SK-N-SH (cell line): ENCODE data around the gene SYNGR2. TPM values are rescaled to one million over a fixed set of nuclear protein-coding genes. Genes with fewer than 3 reads are reported as not detected.

Experiments
- CTCF ChIA-PET: fragments of 300-600, 350-600 bp; formaldehyde crosslinking; extraction: SDS; loops from one replicate; lab custom pipeline; 2021; lab: Yijun Ruan, JAX
- POLR2A ChIA-PET: fragments of 350-600 bp; sonication (Branson Sonifier 250); formaldehyde crosslinking; extraction: SDS; loops from one replicate; lab custom pipeline; 2020; ENCODE audit warnings: antibody characterized with exemption, inconsistent platforms; lab: Yijun Ruan, JAX
- DNase-seq: peaks from one replicate; pipeline ENCODE4 v3.0.0; 2012
- H2AFZ ChIP-seq: fragments of 200-600 bp; sonication (generic); 2 replicates; pipeline ENCODE4 v1.8.1; 2016; ENCODE audit warnings: antibody characterized with exemption, mild to moderate bottlenecking, low read depth
- H3F3A ChIP-seq: fragments of 200-600 bp; sonication (generic); replicated peaks from 2 replicates; pipeline ENCODE3; 2016; ENCODE audit warnings: antibody characterized with exemption, mild to moderate bottlenecking; ENCODE audit not compliant: insufficient read depth
- H3K27ac ChIP-seq, 2 experiments: fragments of 200-500 bp in 1 of 2; fragments of 200-600 bp in 1 of 2; sonication (Bioruptor generic) in 1 of 2; sonication (generic), shearing (Covaris generic) in 1 of 2; 2 replicates each; pipeline versions ENCODE4 v1.5.1 to v1.6.1; 2014 to 2016; ENCODE audit warnings: low read depth in 2 of 2, inconsistent platforms in 1 of 2, low read length in 1 of 2, mild to moderate bottlenecking in 1 of 2, mixed read lengths in 1 of 2
- H3K27me3 ChIP-seq: fragments of 200-600 bp; sonication (generic), shearing (Covaris generic); 2 replicates; pipeline ENCODE4 v1.6.1; 2016; ENCODE audit warnings: mixed run types; ENCODE audit not compliant: insufficient read depth
- H3K36me3 ChIP-seq, 2 experiments: fragments of 200-500 bp in 1 of 2; fragments of 200-600 bp in 1 of 2; sonication (Bioruptor generic) in 1 of 2; sonication (generic) in 1 of 2; replicated peaks in 1 of 2; 2 replicates each; pipeline versions ENCODE3 to v1.5.1; 2014 to 2016; ENCODE audit warnings: low read length in 1 of 2, mild to moderate bottlenecking in 1 of 2; ENCODE audit not compliant: insufficient read depth in 2 of 2, control insufficient read depth in 1 of 2
- H3K4me1 ChIP-seq, 2 experiments: fragments of 200-500 bp in 1 of 2; fragments of 200-600 bp in 1 of 2; sonication (Bioruptor generic) in 1 of 2; sonication (generic), shearing (Covaris generic) in 1 of 2; 2 replicates each; pipeline versions ENCODE4 v1.5.1 to v1.6.1; 2014 to 2016; ENCODE audit warnings: low read depth in 1 of 2, low read length in 1 of 2, mixed run types in 1 of 2; ENCODE audit not compliant: insufficient read depth in 2 of 2, control insufficient read depth in 1 of 2
- H3K4me2 ChIP-seq: fragments of 200-600 bp; sonication (generic), shearing (Covaris generic); 2 replicates; pipeline ENCODE4 v1.6.1; 2017; ENCODE audit warnings: mixed run types
- H3K4me3 ChIP-seq, 2 experiments: fragments of 200-500 bp in 1 of 2; fragments of 200-600 bp in 1 of 2; sonication (Bioruptor generic) in 1 of 2; sonication (generic), shearing (Covaris generic) in 1 of 2; 2 replicates each; pipeline versions ENCODE4 v1.5.1 to v1.8.1; 2014 to 2016; ENCODE audit warnings: low read depth in 2 of 2, inconsistent platforms in 1 of 2, low read length in 1 of 2, mild to moderate bottlenecking in 1 of 2, mixed read lengths in 1 of 2, moderate library complexity in 1 of 2
- H3K79me2 ChIP-seq: fragments of 200-600 bp; sonication (generic); 2 replicates; pipeline ENCODE4 v1.8.1; 2017; ENCODE audit warnings: mild to moderate bottlenecking; ENCODE audit not compliant: insufficient read depth
- H3K9ac ChIP-seq: fragments of 200-600 bp; sonication (generic); 2 replicates; pipeline ENCODE4 v1.6.1; 2017; ENCODE audit warnings: mixed run types
- H3K9me2 ChIP-seq: fragments of 200-600 bp; sonication (generic); 2 replicates; pipeline ENCODE4 v1.6.1; 2017; ENCODE audit warnings: mixed run types
- H3K9me3 ChIP-seq: fragments of 200-600 bp; sonication (generic); 2 replicates; pipeline ENCODE4 v1.6.1; 2017; ENCODE audit warnings: mixed run types, mild to moderate bottlenecking, moderate library complexity
- H4K20me1 ChIP-seq: fragments of 200-600 bp; sonication (generic); 2 replicates; pipeline ENCODE4 v1.6.1; 2017; ENCODE audit warnings: mild to moderate bottlenecking, mixed run types; ENCODE audit not compliant: insufficient read depth
- EP300 ChIP-seq, 2 experiments: IDR thresholded peaks; 2 replicates each; pipeline versions ENCODE4 v1.4.0 to v1.6.1; 2012; ENCODE audit warnings: borderline replicate concordance in 1 of 2, low read depth in 1 of 2, low read length in 1 of 2
- FOXJ3 ChIP-seq: sonication (generic); formaldehyde crosslinking; IDR thresholded peaks from 2 replicates; pipeline ENCODE4 v1.5.1; 2020; ENCODE audit warnings: mild to moderate bottlenecking, missing genetic modification reagents
- JUND ChIP-seq: IDR thresholded peaks from 2 replicates; pipeline ENCODE4 v1.4.0; 2012
- MEF2A ChIP-seq: IDR thresholded peaks from 2 replicates; pipeline ENCODE4 v1.4.0; 2012; ENCODE audit warnings: low read depth, borderline replicate concordance
- NRF1 ChIP-seq: IDR thresholded peaks from 2 replicates; pipeline ENCODE4 v1.6.1; 2012; ENCODE audit warnings: low read depth, mild to moderate bottlenecking, low read length
- RAD21 ChIP-seq: IDR thresholded peaks from 2 replicates; pipeline ENCODE4 v1.6.1; 2012; ENCODE audit warnings: mild to moderate bottlenecking, low read length
- RCOR1 ChIP-seq: fragments of 150-350 bp; IDR thresholded peaks from 2 replicates; pipeline ENCODE4 v1.6.1; 2017; ENCODE audit warnings: antibody characterized with exemption, low read length
- RXRA ChIP-seq: IDR thresholded peaks from 2 replicates; pipeline ENCODE4 v1.4.0; 2012; ENCODE audit warnings: low read depth, mild to moderate bottlenecking, borderline replicate concordance
- SMC3 ChIP-seq: IDR thresholded peaks from 2 replicates; pipeline ENCODE4 v1.6.1; 2012; ENCODE audit warnings: low read depth, low read length, improper control_type of control experiment
- TAF1 ChIP-seq: IDR thresholded peaks from 2 replicates; pipeline ENCODE4 v1.6.1; 2012; ENCODE audit warnings: low read depth, mild to moderate bottlenecking, low read length, moderate library complexity, borderline replicate concordance
- TCF12 ChIP-seq: IDR thresholded peaks from 2 replicates; pipeline ENCODE4 v1.4.0; 2012
- YY1 ChIP-seq: IDR thresholded peaks from 2 replicates; pipeline ENCODE4 v1.4.0; 2012; ENCODE audit warnings: low read depth, mild to moderate bottlenecking
- WGBS: methylation state at CpG from one replicate; pipeline ENCODE4 v1.1.6; 2017; ENCODE audit warnings: low lambda C conversion rate; 5-methylcytosine and 5-hydroxymethylcytosine counted together
- polyA plus RNA-seq, 3 experiments: library from polyadenylated mRNA; depleted of rRNA; stranded (reverse); fragments of >200 nt; gene quantifications; 2 replicates each; pipeline ENCODE4 v1.2.3, GENCODE V29; 2012
- TF ChIP-seq, protein P1 (sequence below): IDR thresholded peaks from 2 replicates; pipeline ENCODE4 v1.4.0; 2012; ENCODE audit warnings: low read depth
- TF ChIP-seq, protein P2 (sequence below): IDR thresholded peaks from 2 replicates; pipeline ENCODE4 v1.4.0; 2012; ENCODE audit warnings: low read depth, borderline replicate concordance
- TF ChIP-seq, protein P3 (sequence below): fragments of 150-350 bp; IDR thresholded peaks from 2 replicates; pipeline ENCODE4 v1.6.1; 2017; ENCODE audit warnings: antibody characterized with exemption, low read length, low read depth, borderline replicate concordance
- TF ChIP-seq, protein P4 (sequence below): IDR thresholded peaks from 2 replicates; pipeline ENCODE4; 2012
- TF ChIP-seq, protein P5 (sequence below): fragments of 200-600 bp; sonication (generic); IDR thresholded peaks from 2 replicates; pipeline ENCODE4 v1.6.1; 2017; ENCODE audit warnings: antibody characterized with exemption, mild to moderate bottlenecking, moderate library complexity

The SYNGR2 gene
- polyA plus RNA-seq, 1 of the 3 experiments (the other 2 are of a cell fraction): 181 TPM

DNA sequence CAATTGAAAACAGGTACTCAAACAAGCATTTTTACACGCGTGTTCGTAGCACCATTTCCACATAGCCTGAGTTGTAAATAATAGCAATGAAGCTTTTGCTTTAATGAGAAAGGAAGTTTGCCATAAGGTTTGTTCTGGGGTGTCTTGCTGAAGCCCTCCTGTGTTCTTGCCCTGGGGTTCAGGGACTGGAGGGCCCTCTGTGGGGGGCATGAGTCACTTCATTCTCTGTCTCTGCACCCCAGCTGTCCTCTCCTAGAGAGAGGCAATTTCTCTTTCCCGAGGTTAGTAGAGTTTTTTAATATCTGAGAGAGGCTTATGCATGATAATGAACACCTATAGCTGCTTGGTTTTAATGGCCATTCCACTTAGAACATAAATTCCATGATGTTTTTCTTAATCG is 28.3 kb downstream of the SYNGR2 start:
- no peaks in the 10 kb centered on the region for H3F3A ChIP-seq
- H3K27ac ChIP-seq: peak overlapping the region in 1 of 2 experiments; percentile 29; a peak in 1 of 4 replicates
- H2AFZ ChIP-seq: no peak overlapping the region
- H3K4me2 ChIP-seq: no peak overlapping the region
- TF ChIP-seq TCF12: no peak
- no peak for TF ChIP-seq YY1
- TF ChIP-seq RXRA: no peak
- TF ChIP-seq SMC3: no peak
- POLR2A ChIA-PET: no interaction called here
- peaks cover 3 to 12% of the 10 kb centered on the region in 2 experiments for H3K36me3 ChIP-seq
- peaks cover 0 to 9% of the 10 kb centered on the region in 2 experiments; a peak in 1 of 4 replicates for H3K4me1 ChIP-seq
- CTCF ChIA-PET: interaction anchor here (0.8 to 1.5 kb wide), 4 partner anchors 9 to 112 kb away, joined by 3 to 5 read pairs (median 4); no protein-coding TSS in a partner anchor
- DNase-seq: no peak
- H3K9me3 ChIP-seq: no peaks in the 10 kb centered on the region
- no peak overlapping the region for H3K9ac ChIP-seq
- no peaks in the 10 kb centered on the region for H3K79me2 ChIP-seq
- no peaks in the 10 kb centered on the region for H3K9me2 ChIP-seq
- WGBS: 83% methylated on average over 5 of the region's 5 CpGs
- no peaks in the 10 kb centered on the region for H4K20me1 ChIP-seq
- no peaks in the 10 kb centered on the region for H3K27me3 ChIP-seq
- no peak overlapping the region for H3K4me3 ChIP-seq

DNA sequence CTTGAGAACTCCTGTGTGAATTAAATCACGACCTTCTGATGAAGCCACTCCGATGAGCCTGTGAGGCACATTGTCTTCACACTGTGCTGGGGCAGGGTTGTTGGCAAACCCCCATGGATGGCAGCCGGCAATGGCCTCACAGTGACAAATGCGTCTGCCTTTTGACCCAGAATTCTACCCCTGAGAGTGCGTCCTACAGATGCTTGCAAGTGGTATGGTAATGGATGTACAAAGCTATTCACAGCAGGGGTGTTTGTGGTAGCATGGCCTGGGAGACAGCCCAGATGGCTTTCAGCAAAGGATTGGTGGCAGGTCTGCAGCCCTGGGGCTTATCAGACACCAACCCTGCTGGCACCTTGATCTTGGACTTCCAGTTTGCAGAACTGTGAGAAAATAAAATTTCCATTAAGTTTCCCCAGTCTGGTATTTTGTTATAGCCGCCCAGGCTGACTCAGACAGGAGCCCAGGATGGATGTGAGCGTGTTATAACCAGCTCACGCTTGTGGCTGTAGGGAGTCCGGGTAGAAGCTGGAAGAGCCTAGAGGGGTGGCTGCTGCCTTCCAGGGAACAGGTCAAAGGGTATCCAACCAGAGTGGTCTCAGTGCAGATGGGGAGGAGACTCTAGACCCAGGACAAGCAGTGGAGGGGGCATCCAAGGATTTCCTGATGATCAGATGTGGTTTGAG is 28.9 kb downstream of the SYNGR2 start:
- Histone ChIP-seq H2AFZ (no peak overlapping the region), H3K9ac (no peak overlapping the region), H3K9me3 (no peaks in the 10 kb centered on the region), H3K79me2 (no peaks in the 10 kb centered on the region), H3K4me1 (peaks cover 0 to 9% of the 10 kb centered on the region in 2 experiments; a peak in 1 of 4 replicates), H3K4me2 (no peak overlapping the region), H3K27me3 (no peaks in the 10 kb centered on the region), H3K36me3 (peaks cover 3 to 9% of the 10 kb centered on the region in 2 experiments), H3K4me3 (no peak overlapping the region), H3F3A (no peaks in the 10 kb centered on the region), H3K9me2 (no peaks in the 10 kb centered on the region), H4K20me1 (no peaks in the 10 kb centered on the region), H3K27ac (peak overlapping the region in 1 of 2 experiments; percentile 29; a peak in 1 of 4 replicates)
- TF ChIP-seq, protein P1, sequence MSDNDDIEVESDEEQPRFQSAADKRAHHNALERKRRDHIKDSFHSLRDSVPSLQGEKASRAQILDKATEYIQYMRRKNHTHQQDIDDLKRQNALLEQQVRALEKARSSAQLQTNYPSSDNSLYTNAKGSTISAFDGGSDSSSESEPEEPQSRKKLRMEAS: no peak
- WGBS: 93% methylated on average over 8 of the region's 9 CpGs
- ChIA-PET CTCF (interaction anchor here (0.7 to 1.5 kb wide), 5 partner anchors 9 to 163 kb away, joined by 3 to 4 read pairs (median 4); partner anchors contain the start of gene TK1), POLR2A (no interaction called here)
- no peak for DNase-seq

DNA sequence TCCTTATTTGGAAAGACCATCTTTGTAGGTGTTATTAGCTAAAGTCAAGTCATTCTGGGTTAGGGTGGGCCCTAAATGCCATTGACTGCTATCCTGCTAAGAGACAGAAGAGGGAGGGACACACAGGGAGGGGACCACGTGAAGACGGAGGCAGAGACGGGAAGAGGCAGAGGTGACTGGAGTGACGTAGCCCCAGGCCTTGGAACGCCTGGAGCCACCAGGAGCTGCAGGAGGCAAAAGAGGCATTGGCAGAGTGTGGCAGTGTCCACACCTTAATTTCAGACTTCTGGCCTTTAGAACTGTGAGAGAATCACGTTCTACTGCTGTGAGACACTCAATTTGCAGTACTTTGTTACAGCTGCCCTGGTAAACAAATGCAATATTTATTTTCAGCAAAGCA is 32.1 kb downstream of the SYNGR2 start:
- no peak overlapping the region for H3K4me2 ChIP-seq
- no peaks in the 10 kb centered on the region for H3K9me2 ChIP-seq
- ChIA-PET CTCF (interaction anchor here (1.5 to 5.9 kb wide), 3 partner anchors 9 to 50 kb away, joined by 3 to 22 read pairs (median 5); no protein-coding TSS in a partner anchor), POLR2A (no interaction called here)
- no peak overlapping the region for H3K27ac ChIP-seq
- peaks cover 0 to 9% of the 10 kb centered on the region in 2 experiments; a peak in 1 of 4 replicates for H3K4me1 ChIP-seq
- H3K27me3 ChIP-seq: no peaks in the 10 kb centered on the region
- H3K36me3 ChIP-seq: peaks cover 2 to 3% of the 10 kb centered on the region in 2 experiments
- no peaks in the 10 kb centered on the region for H3K79me2 ChIP-seq
- DNase-seq: no peak
- no peaks in the 10 kb centered on the region for H3F3A ChIP-seq
- WGBS: 93% methylated on average over 6 of the region's 6 CpGs
- H3K9me3 ChIP-seq: no peaks in the 10 kb centered on the region
- H3K4me3 ChIP-seq: no peak overlapping the region
- H2AFZ ChIP-seq: no peak overlapping the region
- no peak overlapping the region for H3K9ac ChIP-seq
- H4K20me1 ChIP-seq: no peaks in the 10 kb centered on the region
- TF ChIP-seq NRF1 (no peak), FOXJ3 (CRISPR knock-in tag) (no peak), TAF1 (no peak), MEF2A (no peak), JUND (no peak), EP300 (IDR thresholded peaks at IDR 0.05; ENCODE audit: borderline replicate concordance in 1 of 2, low read depth in 1 of 2, low read length in 1 of 2) (no peak), RAD21 (no peak), RCOR1 (no peak), YY1 (no peak)
- TF ChIP-seq, protein P2, sequence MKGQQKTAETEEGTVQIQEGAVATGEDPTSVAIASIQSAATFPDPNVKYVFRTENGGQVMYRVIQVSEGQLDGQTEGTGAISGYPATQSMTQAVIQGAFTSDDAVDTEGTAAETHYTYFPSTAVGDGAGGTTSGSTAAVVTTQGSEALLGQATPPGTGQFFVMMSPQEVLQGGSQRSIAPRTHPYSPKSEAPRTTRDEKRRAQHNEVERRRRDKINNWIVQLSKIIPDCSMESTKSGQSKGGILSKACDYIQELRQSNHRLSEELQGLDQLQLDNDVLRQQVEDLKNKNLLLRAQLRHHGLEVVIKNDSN: no peak
- TF ChIP-seq, protein P3, sequence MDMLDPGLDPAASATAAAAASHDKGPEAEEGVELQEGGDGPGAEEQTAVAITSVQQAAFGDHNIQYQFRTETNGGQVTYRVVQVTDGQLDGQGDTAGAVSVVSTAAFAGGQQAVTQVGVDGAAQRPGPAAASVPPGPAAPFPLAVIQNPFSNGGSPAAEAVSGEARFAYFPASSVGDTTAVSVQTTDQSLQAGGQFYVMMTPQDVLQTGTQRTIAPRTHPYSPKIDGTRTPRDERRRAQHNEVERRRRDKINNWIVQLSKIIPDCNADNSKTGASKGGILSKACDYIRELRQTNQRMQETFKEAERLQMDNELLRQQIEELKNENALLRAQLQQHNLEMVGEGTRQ: no peak
- TF ChIP-seq, protein P4, sequence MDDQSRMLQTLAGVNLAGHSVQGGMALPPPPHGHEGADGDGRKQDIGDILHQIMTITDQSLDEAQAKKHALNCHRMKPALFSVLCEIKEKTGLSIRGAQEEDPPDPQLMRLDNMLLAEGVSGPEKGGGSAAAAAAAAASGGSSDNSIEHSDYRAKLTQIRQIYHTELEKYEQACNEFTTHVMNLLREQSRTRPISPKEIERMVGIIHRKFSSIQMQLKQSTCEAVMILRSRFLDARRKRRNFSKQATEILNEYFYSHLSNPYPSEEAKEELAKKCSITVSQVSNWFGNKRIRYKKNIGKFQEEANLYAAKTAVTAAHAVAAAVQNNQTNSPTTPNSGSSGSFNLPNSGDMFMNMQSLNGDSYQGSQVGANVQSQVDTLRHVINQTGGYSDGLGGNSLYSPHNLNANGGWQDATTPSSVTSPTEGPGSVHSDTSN: no peak
- TF ChIP-seq, protein P5, sequence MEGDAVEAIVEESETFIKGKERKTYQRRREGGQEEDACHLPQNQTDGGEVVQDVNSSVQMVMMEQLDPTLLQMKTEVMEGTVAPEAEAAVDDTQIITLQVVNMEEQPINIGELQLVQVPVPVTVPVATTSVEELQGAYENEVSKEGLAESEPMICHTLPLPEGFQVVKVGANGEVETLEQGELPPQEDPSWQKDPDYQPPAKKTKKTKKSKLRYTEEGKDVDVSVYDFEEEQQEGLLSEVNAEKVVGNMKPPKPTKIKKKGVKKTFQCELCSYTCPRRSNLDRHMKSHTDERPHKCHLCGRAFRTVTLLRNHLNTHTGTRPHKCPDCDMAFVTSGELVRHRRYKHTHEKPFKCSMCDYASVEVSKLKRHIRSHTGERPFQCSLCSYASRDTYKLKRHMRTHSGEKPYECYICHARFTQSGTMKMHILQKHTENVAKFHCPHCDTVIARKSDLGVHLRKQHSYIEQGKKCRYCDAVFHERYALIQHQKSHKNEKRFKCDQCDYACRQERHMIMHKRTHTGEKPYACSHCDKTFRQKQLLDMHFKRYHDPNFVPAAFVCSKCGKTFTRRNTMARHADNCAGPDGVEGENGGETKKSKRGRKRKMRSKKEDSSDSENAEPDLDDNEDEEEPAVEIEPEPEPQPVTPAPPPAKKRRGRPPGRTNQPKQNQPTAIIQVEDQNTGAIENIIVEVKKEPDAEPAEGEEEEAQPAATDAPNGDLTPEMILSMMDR: no peak
